SKM-1 (cell line): Measurements from ENCODE around the gene NUP210.

Experiments
- DNase-seq: peaks from one replicate; lab custom pipeline; 2025; ENCODE audit not compliant: unreplicated experiment; lab: John Stamatoyannopoulos, UW

The NUP210 gene

DNA sequence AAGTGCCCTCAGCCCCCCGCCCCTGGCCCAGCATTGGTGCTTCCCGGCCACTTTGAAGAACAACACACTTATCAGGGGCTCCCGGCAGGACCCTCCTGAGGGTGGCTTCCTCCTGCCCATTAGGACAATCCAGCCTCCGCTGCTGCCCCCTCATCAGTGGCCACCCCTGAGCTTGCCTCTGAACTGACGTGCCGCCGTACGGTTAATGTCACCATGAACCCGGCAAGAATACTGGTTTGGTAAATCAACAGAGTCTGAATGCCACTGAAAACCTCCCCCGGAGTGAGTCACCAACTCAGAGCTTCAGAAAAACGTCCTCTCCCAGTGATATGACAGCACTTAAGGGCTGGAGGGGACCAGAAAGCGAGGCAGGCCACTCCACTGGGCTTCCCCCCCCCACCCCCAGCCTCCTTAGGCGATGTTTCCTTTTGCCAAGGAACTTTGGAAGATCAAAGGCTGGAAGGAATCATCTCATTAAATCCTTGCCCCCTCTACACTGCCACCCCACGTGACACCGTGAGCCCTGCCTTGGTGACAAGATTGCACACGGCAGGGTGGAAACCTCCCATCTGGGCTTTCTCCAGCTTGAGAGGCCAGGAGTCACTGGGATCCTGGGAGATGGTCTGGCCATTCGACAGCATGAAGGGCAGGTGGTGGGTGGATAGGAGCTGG lies 142.1 kb downstream of the NUP210 start:
- no peak for DNase-seq

DNA sequence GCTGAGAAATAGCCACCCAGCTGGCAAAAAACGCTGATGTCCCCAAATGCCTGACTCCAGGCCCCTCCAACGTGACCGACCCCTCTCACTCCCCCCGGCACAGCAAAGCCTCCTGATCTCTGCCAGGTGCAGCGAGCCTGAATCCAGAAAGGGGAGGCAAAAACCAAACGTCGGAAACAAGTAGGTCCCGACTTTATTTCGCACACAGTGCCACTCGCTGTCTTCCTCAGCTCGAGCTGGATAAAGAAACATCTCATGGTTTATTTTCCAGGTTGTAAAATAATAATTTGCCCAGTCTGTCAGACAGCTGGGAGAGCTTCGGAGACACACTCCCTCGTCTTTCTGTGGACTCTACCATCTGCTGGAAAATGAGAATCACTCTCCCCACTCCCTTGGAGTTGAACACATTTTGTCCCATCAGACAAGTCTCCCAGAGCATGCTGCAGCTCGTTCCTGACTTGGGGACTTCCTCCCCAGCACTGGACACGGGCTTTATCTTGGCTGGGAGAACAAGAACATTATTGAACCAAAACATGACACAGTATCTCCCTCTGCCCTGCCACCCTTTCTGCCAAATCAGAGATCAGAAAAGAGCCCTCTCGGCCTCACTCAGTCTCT lies 142.8 kb downstream of the NUP210 start:
- DNase-seq, result no peak

DNA sequence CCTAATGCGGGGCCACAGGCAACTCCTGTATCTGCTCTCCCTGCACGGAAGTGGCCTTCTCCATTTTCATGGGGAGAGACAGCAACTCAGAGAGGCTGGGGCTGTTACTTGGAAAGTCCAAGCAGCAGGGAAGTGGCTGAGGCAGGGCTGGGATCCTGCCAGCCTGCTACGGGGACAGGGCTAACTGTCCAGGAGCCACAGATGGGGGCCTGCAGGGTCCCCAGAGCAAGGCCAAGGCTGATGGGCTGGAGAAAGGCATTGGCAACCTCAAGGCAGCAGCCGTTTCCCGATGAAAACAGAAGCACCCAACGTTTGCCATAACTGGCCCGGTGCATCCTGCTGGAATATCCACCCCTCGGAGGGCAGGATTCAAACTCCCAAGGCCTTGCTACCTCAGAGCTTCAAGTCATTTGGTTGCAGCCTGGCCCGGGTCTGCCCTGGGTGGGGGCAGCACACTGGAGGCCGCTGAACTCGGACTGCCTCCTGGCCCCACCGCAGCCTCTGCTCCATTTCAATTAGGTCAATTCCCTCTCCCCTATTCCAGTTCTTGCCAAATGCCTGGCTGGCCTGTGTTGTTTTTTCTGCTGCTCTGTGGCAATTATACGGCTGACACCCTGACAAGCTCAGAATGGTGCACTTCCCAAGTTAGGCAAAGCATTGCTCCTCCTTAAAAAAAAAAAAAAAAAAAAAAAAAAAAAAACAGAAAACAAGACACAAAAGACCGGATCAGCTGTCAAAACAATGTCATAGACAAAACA lies 143.5 kb downstream of the NUP210 start:
- no peak for DNase-seq

DNA sequence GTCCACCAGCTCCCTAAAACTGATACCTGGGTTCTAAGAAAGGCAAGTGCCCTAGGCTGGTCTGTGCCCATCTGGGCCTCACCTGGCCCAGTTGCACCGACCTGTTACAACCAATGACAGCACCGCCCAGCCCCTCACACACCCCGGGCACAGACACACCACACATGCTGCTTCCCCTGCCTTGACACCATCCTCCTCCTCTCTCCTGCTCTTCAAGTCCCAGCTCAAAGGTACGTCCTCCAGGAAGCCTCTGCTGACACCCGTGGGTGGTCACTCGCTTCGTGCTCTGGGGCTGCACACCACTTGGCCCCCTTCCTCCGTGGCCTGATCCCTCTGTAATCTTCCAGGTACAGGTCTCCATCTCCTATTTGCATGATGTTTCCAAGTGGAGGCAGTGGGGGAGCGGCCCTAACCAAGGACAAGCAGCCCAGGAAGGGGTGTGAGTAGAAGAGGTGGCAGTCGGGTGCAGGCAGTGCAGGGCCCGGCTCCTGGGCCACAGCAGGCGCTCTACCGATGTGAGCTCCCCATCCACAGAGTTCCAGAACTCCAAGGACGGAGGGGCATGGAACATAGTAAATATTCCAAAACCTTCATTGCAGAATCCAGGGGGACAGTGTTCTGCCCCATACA lies 144.6 kb downstream of the NUP210 start:
- no peak for DNase-seq

DNA sequence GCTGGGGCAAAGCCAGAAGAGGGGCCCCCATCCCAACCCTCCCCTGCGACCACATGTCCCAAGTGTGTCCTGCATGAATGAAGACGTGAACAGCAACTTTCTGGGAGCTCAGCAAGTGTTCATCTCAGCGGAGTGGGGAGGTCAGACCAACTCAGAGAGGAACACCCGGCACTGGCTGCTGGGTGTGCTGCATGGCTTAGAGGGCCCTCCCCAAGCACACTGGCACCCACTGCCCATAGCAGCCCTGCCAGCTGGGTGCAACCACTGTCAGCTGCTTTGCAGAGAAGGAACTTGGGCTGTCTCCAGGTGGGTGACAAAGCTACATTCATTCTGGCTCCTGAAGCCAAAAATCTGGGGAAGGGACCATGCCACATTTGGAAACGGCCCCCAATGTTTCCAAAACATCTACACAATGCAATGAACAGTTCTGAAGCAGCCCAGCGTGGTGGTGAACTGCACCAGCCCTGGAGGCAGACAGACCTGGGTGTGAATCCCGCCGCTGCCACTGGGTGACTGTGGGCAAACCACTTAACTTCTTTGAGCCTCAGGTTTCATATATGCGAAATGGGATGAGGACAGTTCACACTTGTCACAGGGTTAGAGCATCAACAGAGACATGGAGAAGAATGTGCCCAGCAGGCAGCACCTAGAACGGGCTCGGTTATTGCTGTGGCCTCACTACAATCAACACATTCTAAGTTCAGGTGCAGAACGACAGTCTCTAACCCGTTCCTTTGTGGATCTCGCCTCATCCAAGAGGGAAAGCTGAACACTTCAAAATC lies 145.4 kb downstream of the NUP210 start:
- DNase-seq, result no peak

DNA sequence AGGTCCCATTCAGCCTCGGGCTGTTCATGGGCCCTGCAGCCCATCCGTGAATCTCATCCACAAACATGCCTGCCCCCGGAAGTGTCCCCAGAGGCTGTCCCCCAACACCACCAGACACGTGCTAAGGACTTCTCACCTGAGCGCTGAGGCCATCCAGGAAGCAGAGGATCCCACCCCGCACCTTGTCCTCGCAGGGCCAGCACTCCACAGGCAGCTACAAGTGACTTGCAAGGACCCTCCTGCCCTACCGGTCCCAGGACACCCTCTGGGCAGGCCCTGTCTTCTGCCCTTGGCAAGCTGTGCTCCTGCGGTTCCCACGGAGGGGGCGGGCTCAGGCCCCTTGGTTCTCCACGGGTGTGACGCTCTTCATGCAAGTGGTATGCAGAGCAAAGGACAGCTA lies 146.0 kb downstream of the NUP210 start:
- DNase-seq, result no peak

DNA sequence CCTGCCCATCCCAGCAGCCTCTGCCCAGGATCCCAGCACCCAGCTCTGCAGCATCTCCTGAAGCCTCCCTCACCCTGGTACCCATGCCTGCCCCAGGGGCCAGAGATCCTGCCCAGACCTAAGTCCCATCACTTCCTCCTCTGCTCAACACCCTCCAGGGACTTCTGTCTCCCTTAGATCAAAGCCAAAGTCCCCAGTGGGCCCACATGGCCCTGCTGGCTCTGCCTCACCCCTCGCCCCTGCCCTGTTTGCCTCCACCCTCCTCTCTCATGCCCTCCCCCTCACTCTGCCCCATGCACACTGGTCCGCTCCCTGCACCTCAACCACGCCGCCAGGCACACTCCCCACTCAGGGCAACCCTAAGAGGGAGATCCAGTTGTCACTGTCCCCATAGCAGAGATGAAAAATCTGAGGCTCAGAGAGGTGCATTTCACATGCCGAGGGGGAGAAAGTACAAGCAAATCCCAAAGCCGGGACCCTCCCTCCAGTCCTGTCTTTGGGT lies 146.5 kb downstream of the NUP210 start:
- DNase-seq, result no peak

DNA sequence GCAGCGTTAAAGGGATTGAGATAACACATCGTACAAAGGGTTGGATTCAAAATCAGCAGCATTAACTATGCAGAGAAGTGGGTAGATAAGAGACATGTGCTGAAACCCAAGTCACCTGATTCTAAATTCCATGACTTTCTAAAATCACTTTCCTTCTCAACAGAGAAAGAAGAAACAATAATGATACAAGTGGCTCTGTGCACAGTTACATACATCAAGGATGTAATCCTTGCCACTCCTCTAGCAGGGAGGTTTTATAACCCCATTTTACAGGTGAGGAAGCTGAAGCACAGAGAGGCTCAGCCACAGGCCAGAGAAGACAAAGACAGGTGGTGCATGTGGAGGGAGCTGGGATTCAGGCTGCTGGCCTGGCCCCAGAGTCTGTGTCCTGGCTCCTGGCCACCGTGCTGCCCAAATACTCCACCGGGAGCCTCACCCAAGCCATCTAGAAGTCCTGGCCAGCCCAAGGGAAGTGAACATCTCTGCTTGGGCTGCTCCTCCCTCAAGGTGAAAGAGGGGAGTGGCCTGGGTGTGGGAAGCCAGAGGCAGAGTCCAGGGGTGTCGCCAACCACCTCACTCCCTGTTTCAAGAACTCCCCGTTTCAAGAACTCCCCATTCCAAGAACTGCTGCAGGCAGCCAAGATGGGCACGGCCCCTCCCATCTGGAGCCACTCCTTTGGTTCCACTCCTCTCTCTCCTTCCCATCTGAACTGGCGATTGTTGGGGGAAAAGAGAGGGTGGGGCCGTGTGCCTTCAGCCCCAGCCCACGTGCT lies 147.1 kb downstream of the NUP210 start:
- DNase-seq, result no peak

DNA sequence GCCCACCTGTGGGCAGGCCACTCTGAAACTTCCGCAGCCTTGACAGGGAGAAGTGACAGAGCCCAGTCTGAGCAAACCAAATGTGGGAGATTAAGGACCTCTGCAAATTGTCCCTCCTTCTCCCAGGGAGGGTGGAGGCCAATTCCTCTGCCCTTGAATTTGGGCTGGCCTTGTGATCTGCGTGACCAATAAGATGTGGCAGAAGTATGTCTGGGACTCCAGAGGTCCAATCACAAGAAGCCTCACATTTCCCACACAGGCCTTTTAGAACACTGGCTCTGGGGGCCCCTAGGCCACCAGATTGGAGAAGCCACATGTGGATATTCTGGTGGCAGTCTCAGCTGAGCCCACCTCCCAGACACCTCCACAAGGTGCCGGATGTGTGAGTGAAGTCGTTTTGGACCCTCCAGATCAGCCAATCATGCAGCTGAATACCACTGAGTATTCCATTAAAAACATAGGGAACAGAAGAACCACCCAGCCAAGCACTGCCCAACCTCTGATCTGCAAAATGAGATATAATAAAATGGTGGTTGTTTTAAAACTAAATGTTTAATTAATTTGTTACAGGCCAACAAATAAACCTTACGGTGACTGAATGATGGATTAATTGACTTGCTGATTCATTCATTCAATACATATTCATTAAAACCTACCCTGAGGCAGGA lies 150.3 kb downstream of the NUP210 start:
- no peak for DNase-seq

DNA sequence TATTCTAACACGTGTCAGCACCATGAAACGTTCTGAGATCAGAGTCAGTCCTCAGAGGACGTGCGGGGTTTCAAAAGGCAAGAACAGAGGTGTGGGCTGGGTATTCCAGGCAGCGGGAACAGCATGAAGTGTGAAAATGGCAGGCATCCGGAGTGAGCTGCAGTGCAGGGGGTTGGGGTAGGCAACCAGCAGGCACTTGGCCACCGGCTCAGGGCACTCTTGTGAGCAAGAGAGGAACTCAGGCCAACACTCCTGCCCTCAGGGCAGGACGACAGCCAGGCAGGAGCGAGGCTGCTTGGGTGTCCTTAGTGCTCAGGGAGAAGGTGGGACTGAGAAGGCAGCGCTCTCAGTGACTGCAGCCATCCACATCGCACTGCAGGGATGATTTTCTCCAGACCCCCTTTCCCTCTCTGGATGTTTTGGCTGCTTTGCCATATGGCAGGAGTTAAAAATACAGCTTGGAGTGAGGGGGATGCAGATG lies 151.1 kb downstream of the NUP210 start:
- no peak for DNase-seq

DNA sequence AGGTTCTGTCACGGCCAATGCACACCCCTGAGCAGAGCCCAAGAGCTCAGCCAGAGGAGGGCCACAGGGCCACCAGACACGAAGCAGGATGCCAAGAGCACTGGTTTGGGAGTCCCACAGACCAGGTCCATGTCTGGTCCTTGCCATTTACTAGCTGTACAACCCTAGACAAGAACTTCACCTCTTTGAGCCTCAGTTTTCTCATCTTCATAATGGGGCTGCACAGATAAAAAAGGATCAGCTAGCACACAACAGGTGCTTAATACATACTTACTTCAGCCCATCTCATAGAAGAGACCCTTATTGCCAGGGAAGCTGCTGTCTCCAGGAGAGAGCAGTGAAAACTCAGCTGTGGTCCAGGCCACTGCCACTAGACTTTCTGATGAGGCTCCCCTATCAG lies 152.0 kb downstream of the NUP210 start:
- no peak for DNase-seq

DNA sequence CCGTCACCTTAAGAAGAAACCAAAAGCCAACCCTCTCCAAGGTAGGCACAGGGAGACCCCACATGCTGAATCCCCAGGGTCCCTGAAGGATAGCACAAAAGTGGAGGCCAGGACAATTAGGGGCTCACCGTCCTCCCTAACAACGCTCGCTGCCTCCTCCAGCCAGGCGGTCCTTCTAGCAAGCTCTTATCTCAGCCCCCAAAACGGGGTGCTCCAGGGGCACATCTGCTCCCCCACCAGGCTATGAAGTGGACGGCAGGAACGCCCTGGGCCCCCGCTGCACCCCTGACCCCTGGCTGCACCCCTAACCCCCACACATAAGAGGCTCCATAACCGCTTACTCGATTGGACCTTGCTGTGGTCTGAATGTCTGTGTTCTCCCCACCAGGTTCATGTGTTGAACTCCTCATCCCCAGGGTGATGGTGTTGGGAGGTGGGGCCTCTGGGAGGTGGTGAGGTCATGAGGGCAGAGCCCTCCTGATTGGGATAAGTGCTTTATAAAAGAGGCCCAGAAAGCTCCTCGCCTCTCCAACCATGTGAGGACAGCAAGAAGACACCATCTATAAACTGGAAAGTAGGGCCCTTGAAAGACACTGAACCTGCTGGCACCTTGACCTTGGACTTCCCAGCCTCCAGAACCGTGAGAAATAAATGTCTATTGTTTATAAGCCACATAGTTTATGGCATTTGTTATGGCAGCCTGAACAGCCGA lies 153.3 kb downstream of the NUP210 start:
- DNase-seq, result no peak
